A549 (cell line): Measurements from ENCODE around the gene KCNAB1. TPM values are rescaled to one million over a fixed set of nuclear protein-coding genes. Genes with fewer than 3 reads are reported as not detected.

Experiments used
- ATAC-seq, 2 experiments: fragments of 200-7000 bp in 1 of 2; fragments of >200 bp in 1 of 2; cut with Nextera tagmentation in 1 of 2; cut with Tn5 transposase in 1 of 2; 3 replicates each; pipeline versions ENCODE4 v1.8.0 to v1.9.1; 2018 to 2020; ENCODE audit warnings: mild to moderate bottlenecking in 1 of 2, moderate library complexity in 1 of 2
- CTCF ChIA-PET: fragments of 300-600 bp; sonication (Branson Sonifier 250); formaldehyde crosslinking; extraction: SDS; loops from one replicate; lab custom pipeline; 2021; ENCODE audit warnings: antibody characterized with exemption, inconsistent platforms; lab: Yijun Ruan, JAX
- POLR2A ChIA-PET: fragments of 350-600 bp; formaldehyde crosslinking; extraction: SDS; loops from one replicate; lab custom pipeline; 2021; ENCODE audit warnings: antibody characterized with exemption, inconsistent platforms; lab: Yijun Ruan, JAX
- DNase-seq, 2 experiments: peaks; one replicate each; pipeline versions ENCODE4 v3.0.0 to v3.0.0-alpha.2; 2011 to 2016; ENCODE audit warnings: low read depth in 1 of 2, low spot score in 1 of 2
- FAIRE-seq: peaks from 2 replicates; lab custom pipeline; 2011; peaks lifted over from hg19 to GRCh38; lab: Jason Lieb, UNC
- H3K27ac ChIP-seq, 2 experiments: fragments of >200 bp; sonication (Bioruptor Twin); formaldehyde crosslinking; 3 replicates each; pipeline ENCODE4 v1.5.1; 2016 to 2017
- H3K4me1 ChIP-seq: fragments of >200 bp; sonication (Bioruptor Twin); formaldehyde crosslinking; 3 replicates; pipeline ENCODE4 v1.6.1; 2016
- H3K4me2 ChIP-seq: fragments of >200 bp; sonication (Bioruptor Twin); formaldehyde crosslinking; 3 replicates; pipeline ENCODE4 v1.6.1; 2016
- H3K4me3 ChIP-seq: fragments of >200 bp; sonication (Bioruptor Twin); formaldehyde crosslinking; 3 replicates; pipeline ENCODE4 v1.5.1; 2016
- H3K9me3 ChIP-seq: fragments of >200 bp; sonication (Bioruptor Twin); formaldehyde crosslinking; 3 replicates; pipeline ENCODE4 v1.6.1; 2016
- CBX2 ChIP-seq: fragments of 200-600 bp; sonication (generic); IDR thresholded peaks from 2 replicates; pipeline ENCODE4 v1.6.1; 2016; ENCODE audit warnings: low read depth, mild to moderate bottlenecking, borderline replicate concordance
- CHD4 ChIP-seq: fragments of 200-600 bp; sonication (generic); IDR thresholded peaks from 2 replicates; pipeline ENCODE4 v1.6.1; 2016; ENCODE audit warnings: antibody characterized with exemption, mild to moderate bottlenecking, borderline replicate concordance
- ESRRA ChIP-seq: fragments of 150-350 bp; IDR thresholded peaks from 2 replicates; pipeline ENCODE4 v1.6.1; 2014; ENCODE audit warnings: mild to moderate bottlenecking, low read length, borderline replicate concordance
- FOSB ChIP-seq: fragments of 250-450 bp; sonication (Bioruptor Pico); IDR thresholded peaks from 2 replicates; pipeline ENCODE4 v1.5.0; 2020; ENCODE audit warnings: mild to moderate bottlenecking, moderate library complexity
- FOXS1 ChIP-seq: fragments of 250-450 bp; sonication (Bioruptor Pico); IDR thresholded peaks from 2 replicates; pipeline ENCODE4 v1.5.0; 2020; ENCODE audit warnings: mild to moderate bottlenecking, moderate library complexity
- HOXA7 ChIP-seq: fragments of 250-450 bp; sonication (Bioruptor Pico); IDR thresholded peaks from 2 replicates; pipeline ENCODE4 v1.5.0; 2020; ENCODE audit warnings: mild to moderate bottlenecking, moderate library complexity
- KDM1A ChIP-seq: fragments of 200-600 bp; sonication (generic); IDR thresholded peaks from 2 replicates; pipeline ENCODE4 v1.6.1; 2016; ENCODE audit warnings: low read depth, mild to moderate bottlenecking
- KDM5A ChIP-seq: fragments of 200-600 bp; sonication (generic); IDR thresholded peaks from 2 replicates; pipeline ENCODE4 v1.6.1; 2016; ENCODE audit warnings: antibody characterized with exemption, mild to moderate bottlenecking
- MAFK ChIP-seq: fragments of 450-650 bp; IDR thresholded peaks from 2 replicates; pipeline ENCODE4 v1.6.1; 2014; ENCODE audit not compliant: partially characterized antibody
- MAX ChIP-seq: IDR thresholded peaks from 2 replicates; pipeline ENCODE4 v1.6.1; 2012
- MAZ ChIP-seq: fragments of 150-350 bp; IDR thresholded peaks from 2 replicates; pipeline ENCODE4 v1.6.1; 2014; ENCODE audit warnings: antibody characterized with exemption, low read depth, low read length, borderline replicate concordance
- NR3C1 ChIP-seq: fragments of >200 bp; sonication (Bioruptor Twin); formaldehyde crosslinking; IDR thresholded peaks from 3 replicates; pipeline ENCODE4 v1.6.1; 2017
- POLR2A ChIP-seq: IDR thresholded peaks from 2 replicates; pipeline ENCODE4 v1.6.1; 2012; ENCODE audit warnings: mild to moderate bottlenecking, low read length
- POLR2AphosphoS2 ChIP-seq: conservative IDR thresholded peaks from 2 replicates; pipeline ENCODE4 v1.6.1; 2012; ENCODE audit warnings: low read length, improper control_type of control experiment, inconsistent platforms
- RAD21 ChIP-seq, 2 experiments: fragments of >200 bp in 1 of 2; sonication (Bioruptor Twin) in 1 of 2; formaldehyde crosslinking in 1 of 2; IDR thresholded peaks in 1 of 2; conservative IDR thresholded peaks in 1 of 2; 2 replicates in 1 of 2; 3 replicates in 1 of 2; pipeline ENCODE4 v1.6.1; 2012 to 2018; ENCODE audit warnings: inconsistent platforms in 1 of 2
- RNF2 ChIP-seq: fragments of 200-600 bp; sonication (generic); IDR thresholded peaks from 2 replicates; pipeline ENCODE4 v1.6.1; 2016; ENCODE audit warnings: low read depth, mild to moderate bottlenecking, antibody characterized with exemption, moderate library complexity, borderline replicate concordance
- SMC3 ChIP-seq: fragments of >200 bp; sonication (Bioruptor Twin); formaldehyde crosslinking; IDR thresholded peaks from 3 replicates; pipeline ENCODE4 v1.6.1; 2018; ENCODE audit warnings: inconsistent platforms
- SREBF2 ChIP-seq: fragments of 450-650 bp; IDR thresholded peaks from 2 replicates; pipeline ENCODE4 v1.6.1; 2014; ENCODE audit warnings: mild to moderate bottlenecking, moderate library complexity
- TP53 ChIP-seq: fragments of 250-450 bp; sonication (Bioruptor Pico); IDR thresholded peaks from 2 replicates; pipeline ENCODE4 v1.5.0; 2021; ENCODE audit warnings: mild to moderate bottlenecking, moderate library complexity
- ZC3H11A ChIP-seq: fragments of 450-650 bp; IDR thresholded peaks from 2 replicates; pipeline ENCODE4 v1.6.1; 2014; ENCODE audit warnings: antibody characterized with exemption, mild to moderate bottlenecking
- ZNF302 ChIP-seq: fragments of 250-450 bp; sonication (Bioruptor Pico); IDR thresholded peaks from 2 replicates; pipeline ENCODE4 v1.9.0; 2021; ENCODE audit warnings: inconsistent platforms, mild to moderate bottlenecking, moderate library complexity
- WGBS: methylation state at CpG from one replicate; pipeline ENCODE4 v1.1.6; 2017; ENCODE audit errors: missing lambda C conversion rate; 5-methylcytosine and 5-hydroxymethylcytosine counted together
- polyA plus RNA-seq, 4 experiments: library from polyadenylated mRNA; depleted of rRNA in 3 of 4; stranded (reverse); fragments of >200 nt; fragmentation: RNase III in 1 of 4; extraction: RNeasy Plus Mini Kit Qiagen cat#74134 plus additional on column Dnase treatment in 1 of 4; gene quantifications; 2 replicates in 3 of 4; 3 replicates in 1 of 4; pipeline ENCODE4 v1.2.3, GENCODE V29; 2011 to 2017
- TF ChIP-seq, protein P1 (sequence below): fragments of 200-600 bp; sonication (generic); IDR thresholded peaks from 2 replicates; pipeline ENCODE4 v1.6.1; 2016; ENCODE audit warnings: antibody characterized with exemption, mild to moderate bottlenecking, moderate library complexity

Gene KCNAB1
- polyA plus RNA-seq, 2 of the 4 experiments (the other 2 are of a cell fraction): not detected

GRCh38 chr3:156246961-156247725, 126.8 kb downstream of the KCNAB1 start:
- ChIA-PET CTCF (interaction anchor here (0.5 to 1.5 kb wide), 2 partner anchors 33 to 111 kb away, joined by 3 to 4 read pairs; no protein-coding TSS in a partner anchor), POLR2A (interaction anchor here (0.6 kb wide), 1 partner anchor 728 kb away, joined by 3 read pairs; no protein-coding TSS in a partner anchor)
- H3K4me1 ChIP-seq: no peaks in the 10 kb centered on the region
- WGBS: 17% methylated on average over 5 of the region's 5 CpGs
- H3K27ac ChIP-seq: no peak overlapping the region
- no peak overlapping the region for H3K4me2 ChIP-seq
- no peak overlapping the region for H3K4me3 ChIP-seq
- ATAC-seq: no peak
- DNase-seq: no peak
- FAIRE-seq: no peak
- H3K9me3 ChIP-seq: no peaks in the 10 kb centered on the region
- TF ChIP-seq CHD4 (no peak), POLR2A (no peak), SMC3 (no peak), KDM5A (no peak), HOXA7 (CRISPR knock-in tag) (no peak), ESRRA (no peak)

- no peak overlapping the region for H3K27ac ChIP-seq
- ChIA-PET CTCF (interaction anchor here (0.6 kb wide), 1 partner anchor 83 kb away, joined by 3 read pairs; no protein-coding TSS in a partner anchor), POLR2A (no interaction called here)
- DNase-seq (no peak), ATAC-seq (no peak), FAIRE-seq (no peak)
- TF ChIP-seq KDM1A (no peak), NR3C1 (no peak), MAFK (no peak), RNF2 (no peak), FOXS1 (CRISPR knock-in tag) (no peak), CHD4 (no peak)
- 22% methylated on average over 1 of the region's 1 CpG for WGBS
- H3K4me1 ChIP-seq: no peaks in the 10 kb centered on the region
- no peaks in the 10 kb centered on the region for H3K9me3 ChIP-seq
- no peak overlapping the region for H3K4me3 ChIP-seq
- no peak overlapping the region for H3K4me2 ChIP-seq
Observed at GRCh38 chr3:156250550-156250949, 130.2 kb downstream of the KCNAB1 start.

GRCh38 chr3:156251424-156251823, 131.0 kb downstream of the KCNAB1 start:
- Histone ChIP-seq H3K27ac (no peak overlapping the region), H3K4me2 (no peak overlapping the region)
- TF ChIP-seq MAZ (no peak), POLR2AphosphoS2 (no peak), RAD21 (conservative IDR thresholded peaks at IDR 0.05 in 1 of 2, IDR thresholded peaks at IDR 0.05 in 1 of 2) (no peak), CBX2 (no peak), SREBF2 (no peak), TP53 (no peak), ZC3H11A (no peak), MAX (no peak), NR3C1 (no peak), ZNF302 (CRISPR knock-in tag) (no peak), FOSB (no peak)
- TF ChIP-seq, protein P1, sequence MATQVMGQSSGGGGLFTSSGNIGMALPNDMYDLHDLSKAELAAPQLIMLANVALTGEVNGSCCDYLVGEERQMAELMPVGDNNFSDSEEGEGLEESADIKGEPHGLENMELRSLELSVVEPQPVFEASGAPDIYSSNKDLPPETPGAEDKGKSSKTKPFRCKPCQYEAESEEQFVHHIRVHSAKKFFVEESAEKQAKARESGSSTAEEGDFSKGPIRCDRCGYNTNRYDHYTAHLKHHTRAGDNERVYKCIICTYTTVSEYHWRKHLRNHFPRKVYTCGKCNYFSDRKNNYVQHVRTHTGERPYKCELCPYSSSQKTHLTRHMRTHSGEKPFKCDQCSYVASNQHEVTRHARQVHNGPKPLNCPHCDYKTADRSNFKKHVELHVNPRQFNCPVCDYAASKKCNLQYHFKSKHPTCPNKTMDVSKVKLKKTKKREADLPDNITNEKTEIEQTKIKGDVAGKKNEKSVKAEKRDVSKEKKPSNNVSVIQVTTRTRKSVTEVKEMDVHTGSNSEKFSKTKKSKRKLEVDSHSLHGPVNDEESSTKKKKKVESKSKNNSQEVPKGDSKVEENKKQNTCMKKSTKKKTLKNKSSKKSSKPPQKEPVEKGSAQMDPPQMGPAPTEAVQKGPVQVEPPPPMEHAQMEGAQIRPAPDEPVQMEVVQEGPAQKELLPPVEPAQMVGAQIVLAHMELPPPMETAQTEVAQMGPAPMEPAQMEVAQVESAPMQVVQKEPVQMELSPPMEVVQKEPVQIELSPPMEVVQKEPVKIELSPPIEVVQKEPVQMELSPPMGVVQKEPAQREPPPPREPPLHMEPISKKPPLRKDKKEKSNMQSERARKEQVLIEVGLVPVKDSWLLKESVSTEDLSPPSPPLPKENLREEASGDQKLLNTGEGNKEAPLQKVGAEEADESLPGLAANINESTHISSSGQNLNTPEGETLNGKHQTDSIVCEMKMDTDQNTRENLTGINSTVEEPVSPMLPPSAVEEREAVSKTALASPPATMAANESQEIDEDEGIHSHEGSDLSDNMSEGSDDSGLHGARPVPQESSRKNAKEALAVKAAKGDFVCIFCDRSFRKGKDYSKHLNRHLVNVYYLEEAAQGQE: no peak
- TF ChIP-seq, all 56 proteins: peak for 0
- no peaks in the 10 kb centered on the region for H3K4me1 ChIP-seq
- FAIRE-seq: no peak
- CTCF ChIA-PET: no interaction called here
- WGBS: 4% methylated on average over 4 of the region's 4 CpGs
- POLR2A ChIA-PET: no interaction called here
- H3K9me3 ChIP-seq: no peaks in the 10 kb centered on the region
- no peak for ATAC-seq
- no peak for DNase-seq
- H3K4me3 ChIP-seq: no peak overlapping the region
